Measurements from ENCODE around the gene NSMCE1.
"Not testable (repeated sequence)": the region's sequence is repeated elsewhere in the genome, so short reads cannot be mapped to it uniquely, and the experiment has no call there.

Gene NSMCE1

DNA sequence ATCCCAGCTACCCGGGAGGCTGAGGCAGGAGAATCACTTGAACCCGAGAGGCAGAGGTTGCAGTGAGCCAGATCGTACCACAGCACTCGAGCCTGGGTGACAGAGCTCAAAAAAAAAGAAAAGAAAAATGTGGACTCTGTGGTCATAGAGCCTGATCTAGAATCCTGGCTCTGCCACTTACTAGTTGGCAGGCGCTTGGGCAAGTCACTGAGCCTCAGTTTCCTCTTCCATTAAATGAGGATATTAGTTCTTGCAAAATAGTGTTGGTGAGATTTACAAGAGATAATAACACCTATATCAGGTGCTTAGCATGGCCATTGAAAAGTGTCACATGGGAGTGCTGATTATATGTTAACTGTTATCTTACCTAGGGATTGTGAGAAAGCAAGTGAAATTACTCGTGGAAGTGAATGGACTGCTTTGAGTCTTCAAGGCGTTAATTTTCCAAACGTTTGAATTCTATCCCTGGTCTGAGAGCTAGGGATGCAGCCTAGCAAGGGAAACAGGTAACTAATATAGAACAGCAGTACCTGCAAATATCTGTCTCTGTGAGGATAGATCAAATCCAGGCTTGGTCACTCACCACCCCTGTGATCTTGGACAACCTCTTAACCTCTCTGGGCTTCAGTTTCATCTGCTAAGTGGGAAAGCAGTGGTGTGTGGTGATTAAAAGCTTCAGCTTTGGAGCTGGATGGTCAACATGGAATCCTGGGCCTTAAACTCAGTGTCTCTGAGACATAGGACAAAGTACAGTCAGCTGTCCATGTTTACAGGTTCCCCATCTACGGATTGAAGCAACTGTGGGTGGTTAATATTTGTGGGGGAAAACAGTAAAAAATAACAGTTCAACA lies 953 bp upstream of the NSMCE1 start:
- no peak for DNase-seq (ENCODE audit: low read depth)

DNA sequence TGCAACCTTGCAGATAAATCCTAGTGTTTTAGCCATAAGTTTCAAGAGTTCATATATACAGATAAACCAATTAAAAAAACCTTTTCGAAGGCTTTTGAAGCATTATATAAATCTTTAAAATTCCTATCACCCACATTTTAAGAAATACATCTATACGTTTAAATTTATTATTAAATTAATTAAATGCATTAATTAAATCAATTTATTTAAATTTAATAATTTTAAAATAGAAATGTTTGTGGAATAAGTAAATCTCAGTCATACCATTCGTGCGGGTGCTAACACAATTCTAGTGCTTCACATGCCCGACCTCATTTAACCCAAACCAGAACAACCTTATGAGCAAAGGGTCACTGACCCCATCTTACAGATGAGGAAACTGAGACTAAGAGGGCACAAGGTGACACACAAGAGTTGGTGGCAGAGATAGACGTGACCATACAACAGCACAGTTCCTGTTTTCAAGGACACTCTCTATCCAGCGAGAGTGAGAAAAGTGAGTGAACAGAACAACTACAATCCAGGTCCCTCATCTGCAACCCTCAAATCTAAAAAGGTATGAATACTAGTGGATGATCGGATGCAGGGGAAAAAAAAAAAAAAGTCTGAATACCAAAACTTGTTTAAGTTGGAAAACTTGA lies 1.4 kb downstream of the NSMCE1 start:
- no peak for DNase-seq (ENCODE audit: low read depth)

- no peak for DNase-seq (ENCODE audit: low read depth)
Measured at GRCh38 chr16:27265982-27266381, 2.6 kb downstream of the NSMCE1 start.

DNA sequence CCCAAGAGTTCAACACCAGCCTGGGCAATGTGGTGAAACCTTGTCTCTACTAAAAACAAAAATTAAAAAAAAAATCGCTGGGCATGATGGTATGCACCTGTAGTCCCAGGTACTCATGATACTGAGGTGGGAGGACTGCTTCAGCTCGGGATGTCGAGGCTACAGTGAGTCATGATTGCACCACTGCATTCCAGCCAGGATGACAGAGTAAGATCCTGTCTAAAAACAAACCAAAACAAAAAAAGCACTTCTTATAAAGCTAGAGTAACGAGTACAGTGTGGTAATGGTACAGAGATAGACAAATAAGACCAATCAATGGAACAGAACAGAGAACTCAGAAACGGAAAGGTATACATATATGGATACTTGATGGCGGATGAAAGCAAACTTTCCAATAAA lies 4.4 kb downstream of the NSMCE1 start:
- DNase-seq (ENCODE audit: low read depth): no peak

GRCh38 chr16:27262904-27263423 lies 5.6 kb downstream of the NSMCE1 start:
- not testable (repeated sequence) for DNase-seq (ENCODE audit: low read depth)

- DNase-seq (ENCODE audit: low read depth): no peak
Measured at GRCh38 chr16:27259710-27260109, 8.9 kb downstream of the NSMCE1 start.

GRCh38 chr16:27258241-27258734 lies 10.3 kb downstream of the NSMCE1 start:
- no peak for DNase-seq (ENCODE audit: low read depth)

DNA sequence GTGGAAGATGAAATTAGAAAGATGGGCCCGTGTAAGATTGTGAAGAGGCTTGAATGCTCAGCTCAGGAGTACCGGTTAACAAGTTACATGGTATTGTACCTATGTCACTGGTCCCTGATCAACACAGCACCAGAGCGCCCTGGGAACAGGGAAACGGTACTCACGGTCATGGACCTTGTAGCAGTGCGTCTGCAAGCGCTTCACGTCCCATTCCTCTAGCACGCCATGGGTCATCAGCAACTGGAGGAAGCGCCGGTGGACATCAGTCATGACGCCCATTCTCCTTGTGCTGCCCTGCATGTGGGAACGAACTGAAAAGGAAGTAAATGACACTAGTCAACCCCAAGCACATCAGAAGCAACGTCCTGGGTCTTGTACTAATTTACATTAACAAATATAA lies 11.3 kb downstream of the NSMCE1 start:
- no peak for DNase-seq (ENCODE audit: low read depth)

DNA sequence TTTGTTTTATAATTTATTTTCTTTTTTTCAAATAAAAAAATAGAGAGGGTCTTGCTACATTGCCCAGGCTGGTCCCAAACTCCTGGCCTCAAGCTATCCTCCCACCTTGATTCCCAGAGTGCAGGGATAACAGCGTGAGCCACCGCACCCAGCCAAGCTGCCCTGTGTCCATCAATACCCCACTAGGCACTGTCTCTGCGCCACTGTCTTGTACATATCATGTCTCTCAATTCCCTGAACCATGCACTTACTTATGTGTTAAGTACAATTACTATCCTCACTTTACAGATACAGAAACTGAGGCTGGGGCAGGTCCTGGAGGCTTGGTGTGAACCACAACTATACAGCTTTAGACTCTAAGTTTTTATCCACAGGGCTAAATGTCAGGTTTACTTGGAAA lies 11.7 kb downstream of the NSMCE1 start:
- no peak for DNase-seq (ENCODE audit: low read depth)

DNA sequence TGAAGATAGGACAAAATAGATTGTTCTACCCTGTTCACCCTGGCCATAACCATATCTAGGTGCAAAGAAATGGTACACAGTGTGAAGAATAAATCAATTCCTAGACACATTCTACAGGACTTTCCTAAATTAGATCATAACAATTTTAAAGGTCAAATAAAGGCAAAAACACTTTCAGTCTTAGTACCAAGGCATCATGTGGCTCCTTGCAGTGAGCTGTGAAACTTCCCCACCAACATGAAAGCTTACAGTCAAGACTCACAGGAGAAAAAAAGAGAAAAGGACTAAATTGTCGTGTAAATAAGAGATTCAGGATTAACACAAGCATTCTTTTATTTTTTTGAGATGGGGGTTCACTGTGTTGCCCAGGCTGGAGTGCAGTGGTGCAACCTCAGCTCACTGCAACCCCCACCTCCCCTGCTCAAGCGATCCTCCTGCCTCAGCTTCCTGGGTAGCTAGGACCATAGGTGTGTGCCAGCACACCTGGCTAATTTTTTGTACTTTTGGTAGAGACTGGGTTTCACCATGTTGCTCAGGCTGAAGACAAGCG lies 14.2 kb downstream of the NSMCE1 start:
- no peak for DNase-seq (ENCODE audit: low read depth)

DNA sequence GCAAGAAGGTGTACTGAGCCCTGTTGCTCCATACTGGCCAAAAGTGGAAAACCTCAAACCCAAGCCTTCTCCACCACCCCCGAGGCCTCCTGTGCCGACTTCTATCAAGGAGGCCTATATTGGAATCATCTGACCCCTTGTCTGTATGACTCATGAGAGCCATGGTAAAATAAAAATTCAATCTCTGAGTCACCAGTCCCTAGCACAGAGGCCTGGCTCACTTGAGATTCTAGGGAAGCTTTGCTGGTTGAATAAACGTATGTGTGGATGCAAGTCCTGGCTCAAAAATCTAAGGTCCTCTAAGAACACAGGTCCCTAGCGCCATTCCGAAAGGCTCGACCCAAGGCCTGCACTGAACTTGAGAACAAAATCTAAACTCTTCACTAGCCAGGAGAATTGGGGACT lies 15.0 kb downstream of the NSMCE1 start:
- no peak for DNase-seq (ENCODE audit: low read depth)

- DNase-seq (ENCODE audit: low read depth): no peak
Measured at GRCh38 chr16:27252206-27252585, 16.4 kb downstream of the NSMCE1 start.

DNA sequence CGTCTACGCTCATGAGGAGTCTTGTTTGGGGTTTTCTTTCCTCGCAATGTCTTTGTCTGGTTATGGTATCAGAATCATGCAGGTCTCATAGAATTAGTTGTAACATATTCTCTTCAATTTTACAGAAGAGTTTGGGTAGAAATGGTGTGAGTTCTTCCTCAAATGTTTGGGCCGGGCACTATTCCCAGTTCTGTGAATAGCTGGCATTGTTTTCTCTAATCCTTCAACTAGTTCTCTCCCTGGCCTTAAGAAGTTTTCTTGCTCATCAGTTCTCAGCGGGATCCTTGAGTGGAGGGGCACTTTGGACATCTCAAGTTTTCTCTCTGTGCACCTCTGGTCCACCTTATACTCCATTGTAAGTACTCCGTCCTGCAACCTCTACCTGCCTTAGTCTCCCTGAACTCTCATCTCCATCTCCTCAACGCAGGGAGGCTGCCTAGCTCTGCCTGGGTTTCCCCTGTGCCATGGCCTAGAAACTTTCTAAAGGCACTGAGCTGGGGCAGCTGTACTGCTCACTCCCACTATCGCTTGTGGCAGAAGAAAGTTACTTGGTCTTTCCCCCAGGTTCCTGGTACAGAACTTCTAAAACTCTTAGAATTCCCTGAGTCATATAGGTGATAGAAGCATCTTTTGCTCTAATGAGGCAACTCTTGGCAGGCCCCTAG lies 16.9 kb downstream of the NSMCE1 start:
- no peak for DNase-seq (ENCODE audit: low read depth)

GRCh38 chr16:27248886-27249285 lies 19.7 kb downstream of the NSMCE1 start:
- DNase-seq (ENCODE audit: low read depth): not testable (repeated sequence)

DNA sequence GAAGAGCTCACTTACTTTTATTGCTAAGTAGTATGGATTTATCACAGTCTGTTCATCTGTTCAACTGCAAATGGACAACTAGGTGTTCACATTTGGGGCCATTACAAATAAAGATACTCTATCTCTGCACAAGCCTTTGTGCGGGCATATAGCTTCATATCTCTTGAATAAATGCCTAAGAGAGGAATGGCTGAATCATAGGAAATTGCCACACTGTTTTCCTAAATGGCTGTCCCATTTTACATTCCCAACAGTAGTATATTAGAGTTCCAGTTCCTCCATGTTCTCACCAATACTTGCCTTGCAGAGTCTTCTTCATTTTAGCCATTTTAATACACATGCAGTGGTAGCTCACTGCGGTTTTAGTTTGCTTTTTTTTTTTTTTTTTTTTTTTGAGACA lies 20.5 kb downstream of the NSMCE1 start:
- DNase-seq (ENCODE audit: low read depth): no peak

DNA sequence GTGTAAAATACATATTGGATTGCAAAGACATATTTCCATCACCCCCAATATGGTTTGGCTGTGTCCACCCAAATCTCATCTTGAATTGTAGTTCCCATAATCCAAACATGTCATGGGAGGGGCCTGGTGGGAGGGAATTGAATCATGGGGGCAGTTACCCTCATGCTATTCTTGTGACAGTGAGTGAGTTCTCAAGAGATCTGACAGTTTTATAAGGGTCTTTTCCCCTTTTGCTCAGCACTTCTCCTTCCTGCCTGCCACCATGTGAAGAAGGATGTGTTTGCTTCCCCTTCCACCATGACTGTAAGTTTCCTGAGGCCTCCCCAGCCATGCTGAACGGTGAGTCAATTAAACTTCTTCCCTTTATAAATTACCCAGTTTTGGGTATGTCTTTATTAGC lies 21.5 kb downstream of the NSMCE1 start:
- DNase-seq (ENCODE audit: low read depth): not testable (repeated sequence)

GRCh38 chr16:27246439-27246838 lies 22.1 kb downstream of the NSMCE1 start:
- no peak for DNase-seq (ENCODE audit: low read depth)

GRCh38 chr16:27245276-27246172 lies 23.0 kb downstream of the NSMCE1 start:
- DNase-seq (ENCODE audit: low read depth): peak; percentile 57

GRCh38 chr16:27244363-27244755 lies 24.2 kb downstream of the NSMCE1 start:
- no peak for DNase-seq (ENCODE audit: low read depth)

- DNase-seq (ENCODE audit: low read depth): no peak
Measured at GRCh38 chr16:27243725-27244362, 24.7 kb downstream of the NSMCE1 start.

Measured in activated T-cell treated with anti-CD3 and anti-CD28 coated beads for 48 hours (primary cell).